ENCODE measurements around the gene HNRNPC.
"Not testable (repeated sequence)": the region's sequence is repeated elsewhere in the genome, so short reads cannot be mapped to it uniquely, and the experiment has no call there.

HNRNPC gene

GRCh38 chr14:21191261-21191808 lies 77.9 kb downstream of the HNRNPC start:
- no peak for DNase-seq

- DNase-seq, result no peak
Measured at GRCh38 chr14:21185491-21185890, 83.8 kb downstream of the HNRNPC start.

- no peak for DNase-seq
Measured at GRCh38 chr14:21184254-21184653, 85.0 kb downstream of the HNRNPC start.

- no peak for DNase-seq
Measured at GRCh38 chr14:21182166-21182565, 87.1 kb downstream of the HNRNPC start.

- DNase-seq, result no peak
Measured at GRCh38 chr14:21171128-21171527, 98.1 kb downstream of the HNRNPC start.

- no peak for DNase-seq
Measured at GRCh38 chr14:21169573-21169972, 99.7 kb downstream of the HNRNPC start.

- DNase-seq, result no peak
Measured at GRCh38 chr14:21168055-21168454, 101.2 kb downstream of the HNRNPC start.

- DNase-seq, result not testable (repeated sequence)
Measured at GRCh38 chr14:21165670-21166069, 103.6 kb downstream of the HNRNPC start.

- not testable (repeated sequence) for DNase-seq
Measured at GRCh38 chr14:21165002-21165605, 104.1 kb downstream of the HNRNPC start.

GRCh38 chr14:21163871-21164291 lies 105.4 kb downstream of the HNRNPC start:
- DNase-seq, result no peak

GRCh38 chr14:21162081-21162480 lies 107.2 kb downstream of the HNRNPC start:
- no peak for DNase-seq

- DNase-seq, result no peak
Measured at GRCh38 chr14:21160061-21160610, 109.1 kb downstream of the HNRNPC start.
